C4-2B (cell line): ENCODE results near the gene DNAH8.

Experiments used
- H3K27ac ChIP-seq: fragments of 450-650 bp; 2 replicates; pipeline ENCODE4 v1.5.1; 2017
- CTCF ChIP-seq: fragments of 450-650 bp; conservative IDR thresholded peaks from 2 replicates; pipeline ENCODE4 v1.5.1; 2017; ENCODE audit warnings: mild to moderate bottlenecking
- ZFX ChIP-seq: fragments of 450-650 bp; IDR thresholded peaks from 2 replicates; pipeline ENCODE4 v1.6.1; 2017

DNAH8 gene

GRCh38 chr6:38702558-38703397, 12.3 kb upstream of the DNAH8 start, which contains the start of gene GLO1:
Gene GLO1 (minus strand): TSS chr6:38703145. CDS start chr6:38703054, 91 bp downstream.
- peak; percentile 97 for TF ChIP-seq ZFX
- no peak for TF ChIP-seq CTCF
- H3K27ac ChIP-seq: peak within 1 kb of the TSS; percentile 81

- no peak for TF ChIP-seq ZFX
- no peak for TF ChIP-seq CTCF
These were observed 11.0 kb upstream of the DNAH8 start for GRCh38 chr6:38703949-38704590.

GRCh38 chr6:38705924-38706323, 9.2 kb upstream of the DNAH8 start:
- TF ChIP-seq CTCF (no peak), ZFX (no peak)
- no peak overlapping the region for H3K27ac ChIP-seq

More at GRCh38 chr6:38703949-38704590, 11.0 kb upstream of the DNAH8 start:
- peak overlapping the region; percentile 32 for H3K27ac ChIP-seq

- TF ChIP-seq ZFX: no peak
- TF ChIP-seq CTCF: no peak; the same call in none of the 2 replicates
- no peak overlapping the region for H3K27ac ChIP-seq
These were observed 6.6 kb upstream of the DNAH8 start for GRCh38 chr6:38708496-38708895.

GRCh38 chr6:38713812-38714211, 1.3 kb upstream of the DNAH8 start:
- no peak overlapping the region for H3K27ac ChIP-seq
- no peak for TF ChIP-seq CTCF
- no peak for TF ChIP-seq ZFX

- TF ChIP-seq CTCF (no peak), ZFX (no peak)
These were observed 684 bp upstream of the DNAH8 start for GRCh38 chr6:38714239-38715015.

More at GRCh38 chr6:38714239-38715015, 684 bp upstream of the DNAH8 start:
- H3K27ac ChIP-seq: no peak overlapping the region
